K562 (cell line): ENCODE results near the gene TCIRG1. TPM values are rescaled to one million over a fixed set of nuclear protein-coding genes. Genes with fewer than 3 reads are reported as not detected.

ENCODE experiments used
- ATAC-seq: fragments of 200-7000 bp; cut with Tn5 transposase; 3 replicates; pipeline ENCODE4 v1.9.1; 2020; ENCODE audit warnings: moderate library complexity
- BruUV-seq: library from RNA; stranded (reverse); fragments of 400-500 nt; replicated peaks from 2 replicates; lab custom pipeline; 2021; lab: Mats Ljungman, UMichigan
- CTCF ChIA-PET: fragments of 300-600 bp; formaldehyde crosslinking; extraction: SDS; loops from one replicate; lab custom pipeline; 2021; ENCODE audit warnings: low intra/inter-chr PET ratio; lab: Yijun Ruan, JAX
- POLR2A ChIA-PET: fragments of 300-600, 350-650 bp; sonication (Branson Sonifier 250); formaldehyde crosslinking; extraction: SDS; loops from one replicate; lab custom pipeline; 2021; ENCODE audit warnings: antibody characterized with exemption, inconsistent platforms; lab: Yijun Ruan, JAX
- DNase-seq, 4 experiments: peaks; one replicate each; pipeline versions ENCODE4 v3.0.0 to v3.0.0-alpha.2; 2011 to 2018; ENCODE audit warnings: low spot score in 3 of 4, mixed read lengths in 3 of 4; ENCODE audit errors: extremely low read depth in 1 of 4
- FAIRE-seq: peaks from 2 replicates; lab custom pipeline; 2011; peaks lifted over from hg19 to GRCh38; lab: Jason Lieb, UNC
- H2AFZ ChIP-seq: 2 replicates; pipeline ENCODE4 v1.6.0; 2011; ENCODE audit warnings: low read depth, low read length, control low read depth, inconsistent platforms
- H3K27ac ChIP-seq: fragments of 200-600 bp; 3 replicates; pipeline ENCODE4 v1.8.0; 2011; ENCODE audit warnings: low read depth, mild to moderate bottlenecking, control low read depth, inconsistent platforms, low read length, moderate library complexity, mixed read lengths; ENCODE audit errors: extremely low read depth
- H3K27me3 ChIP-seq, 2 experiments: fragments of 300-600 bp in 1 of 2; 2 replicates in 1 of 2; 3 replicates in 1 of 2; pipeline versions ENCODE4 v1.6.0 to v1.8.0; 2011; ENCODE audit warnings: inconsistent platforms in 2 of 2, low read length in 2 of 2, mild to moderate bottlenecking in 1 of 2, mixed read lengths in 1 of 2, moderate library complexity in 1 of 2; ENCODE audit not compliant: control insufficient read depth in 2 of 2, insufficient read depth in 2 of 2
- H3K36me3 ChIP-seq: fragments of 300-600 bp; 3 replicates; pipeline ENCODE4 v1.8.0; 2011; ENCODE audit warnings: mild to moderate bottlenecking, low read length, inconsistent platforms; ENCODE audit not compliant: control insufficient read depth, insufficient read depth
- H3K4me1 ChIP-seq, 2 experiments: fragments of 200-600 bp in 1 of 2; replicated peaks in 1 of 2; 2 replicates in 1 of 2; 3 replicates in 1 of 2; pipeline versions ENCODE4 v1.5.1 to v1.8.0; 2011; ENCODE audit warnings: inconsistent platforms in 2 of 2, low read length in 2 of 2, mild to moderate bottlenecking in 1 of 2, mixed read lengths in 1 of 2, moderate library complexity in 1 of 2; ENCODE audit not compliant: control insufficient read depth in 2 of 2, insufficient read depth in 2 of 2
- H3K4me2 ChIP-seq: 2 replicates; pipeline ENCODE4 v1.6.1; 2011; ENCODE audit warnings: low read length, control low read depth, inconsistent platforms, mixed read lengths; ENCODE audit not compliant: insufficient read depth
- H3K4me3 ChIP-seq: fragments of 200-600 bp; sonication (generic), shearing (Covaris generic); 2 replicates; pipeline ENCODE4 v1.5.1; 2016; ENCODE audit warnings: control low read depth, inconsistent platforms
- H3K79me2 ChIP-seq: fragments of 200-600 bp; 3 replicates; pipeline ENCODE4 v1.8.0; 2011; ENCODE audit warnings: low read length, inconsistent platforms; ENCODE audit not compliant: control insufficient read depth, insufficient read depth
- H3K9ac ChIP-seq, 2 experiments: 2 replicates each; pipeline versions ENCODE4 v1.6.0 to v1.6.1; 2011; ENCODE audit warnings: low read depth in 2 of 2, low read length in 2 of 2, control low read depth in 1 of 2, inconsistent platforms in 1 of 2, mild to moderate bottlenecking in 1 of 2, mixed read lengths in 1 of 2; ENCODE audit not compliant: insufficient read depth in 1 of 2
- H3K9me1 ChIP-seq: one replicate; pipeline ENCODE4 v1.6.0; 2011; ENCODE audit warnings: inconsistent platforms, mild to moderate bottlenecking, low read length, moderate library complexity; ENCODE audit not compliant: control insufficient read depth, insufficient read depth
- H3K9me3 ChIP-seq: replicated peaks from 2 replicates; pipeline ENCODE4 v1.5.1; 2011; ENCODE audit warnings: low read depth, low read length, inconsistent platforms; ENCODE audit not compliant: control insufficient read depth, insufficient read depth
- H4K20me1 ChIP-seq: replicated peaks from 2 replicates; pipeline ENCODE4 v1.6.1; 2011; ENCODE audit warnings: low read length, inconsistent platforms, mixed read lengths; ENCODE audit not compliant: control insufficient read depth, insufficient read depth
- CC2D1A ChIP-seq: fragments of 450-650 bp; IDR thresholded peaks from 2 replicates; pipeline ENCODE4 v1.6.1; 2017; ENCODE audit warnings: mild to moderate bottlenecking
- GABPA ChIP-seq: fragments of 200-800 bp; sonication (Bioruptor generic); conservative IDR thresholded peaks from 2 replicates; pipeline ENCODE4 v1.6.1; 2016; ENCODE audit warnings: low read depth, missing genetic modification characterization, missing compliant biosample characterization
- MCM5 ChIP-seq: fragments of 450-650 bp; IDR thresholded peaks from 2 replicates; pipeline ENCODE4 v1.6.1; 2016; ENCODE audit warnings: low read depth
- NFIX ChIP-seq: fragments of 250-450 bp; sonication (Bioruptor Pico); IDR thresholded peaks from 2 replicates; pipeline ENCODE4 v1.4.0; 2020; ENCODE audit warnings: low read depth, mild to moderate bottlenecking, moderate library complexity
- NR0B1 ChIP-seq: fragments of 450-650 bp; IDR thresholded peaks from one replicate; pipeline ENCODE4 v1.6.1; 2018; ENCODE audit warnings: mild to moderate bottlenecking, moderate library complexity; ENCODE audit not compliant: partially characterized antibody
- NR4A1 ChIP-seq, 2 experiments: fragments of 250-450 bp in 1 of 2; fragments of 450-650 bp in 1 of 2; sonication (Bioruptor Pico) in 1 of 2; IDR thresholded peaks; 2 replicates each; pipeline versions ENCODE4 v1.4.0 to v1.6.1; 2016 to 2020; ENCODE audit warnings: mild to moderate bottlenecking in 2 of 2, missing compliant biosample characterization in 1 of 2, missing genetic modification characterization in 1 of 2, moderate library complexity in 1 of 2
- PHF20 ChIP-seq: fragments of 450-650 bp; IDR thresholded peaks from 2 replicates; pipeline ENCODE4 v1.6.1; 2018; ENCODE audit not compliant: partially characterized antibody
- POLR2A ChIP-seq: fragments of 450-650 bp; conservative IDR thresholded peaks from 2 replicates; pipeline ENCODE4 v1.6.1; 2016
- RFX7 ChIP-seq: fragments of 250-450 bp; sonication (Bioruptor Pico); IDR thresholded peaks from 2 replicates; pipeline ENCODE4 v1.5.1; 2021; ENCODE audit warnings: mild to moderate bottlenecking
- RUNX1 ChIP-seq: sonication (generic); IDR thresholded peaks from 2 replicates; pipeline ENCODE4 v1.6.1; 2016; ENCODE audit warnings: antibody characterized with exemption, low read depth
- SMAD3 ChIP-seq: fragments of 450-650 bp; formaldehyde crosslinking; conservative IDR thresholded peaks from 2 replicates; pipeline ENCODE4 v1.4.0; 2020; ENCODE audit warnings: mild to moderate bottlenecking
- ZKSCAN8 ChIP-seq: fragments of 200-800 bp; sonication (Bioruptor generic); IDR thresholded peaks from 2 replicates; pipeline ENCODE4 v1.6.1; 2016; ENCODE audit warnings: missing genetic modification characterization, missing compliant biosample characterization
- ZNF644 ChIP-seq: fragments of 200-800 bp; sonication (Bioruptor generic); IDR thresholded peaks from 2 replicates; pipeline ENCODE4 v1.6.1; 2016; ENCODE audit warnings: low read depth, missing genetic modification characterization, missing compliant biosample characterization
- ZNF668 ChIP-seq: fragments of 250-450 bp; sonication (Bioruptor Pico); IDR thresholded peaks from 2 replicates; pipeline ENCODE4 v1.8.0; 2022; ENCODE audit warnings: mild to moderate bottlenecking, inconsistent platforms
- WGBS: fragments of 100-300 bp; shearing (Covaris generic); methylation state at CpG from one replicate; pipeline ENCODE4 v1.1.6; 2016; ENCODE audit warnings: low coverage, mixed read lengths; ENCODE audit not compliant: insufficient coverage; ENCODE audit errors: missing lambda C conversion rate; 5-methylcytosine and 5-hydroxymethylcytosine counted together
- in situ Hi-C: fragments of 300-500 bp; cut with MboI; formaldehyde crosslinking; loops from 4 replicates; pipeline ENCODE4 v1.15.0; 2018; ENCODE audit warnings: inconsistent platforms, mixed read lengths
- intact Hi-C: fragments of 100-400 bp; cut with micrococcal nuclease; formaldehyde crosslinking; loops from 2 replicates; pipeline ENCODE4 v1.14.2; 2022
- polyA plus RNA-seq, 8 experiments: library from polyadenylated mRNA; depleted of rRNA in 4 of 8; stranded (reverse) in 5 of 8; unstranded in 3 of 8; fragments of >200 nt; fragmentation: Nextera tagmentation in 2 of 8; fragmentation: Illumina TruSeq in 1 of 8; extraction: Ambion mirVana in 2 of 8; extraction: Trizol in 1 of 8; gene quantifications; 2 replicates each; pipeline versions ENCODE4 v1.2.1 to v1.2.3, GENCODE V29; 2011 to 2014; ENCODE audit warnings: inconsistent platforms in 1 of 8, missing spikeins in 1 of 8
- total RNA-seq, 7 experiments: library from RNA; depleted of rRNA in 6 of 7; stranded (reverse); fragments of >200 nt in 6 of 7; fragmentation: Illumina TruSeq in 2 of 7; extraction: Trizol in 2 of 7; gene quantifications; 2 replicates each; pipeline versions ENCODE4 v1.2.1 to v1.2.3, GENCODE V29; 2011 to 2021; ENCODE audit warnings: low replicate concordance in 1 of 7

The TCIRG1 gene
- total and polyA plus RNA-seq, 9 of the 15 experiments (the other 6 are each of a cell fraction or from before 2014, with no cell fraction given), result 0.49 to 143 (median 24.4) TPM

- TF ChIP-seq NR0B1, result no peak
- TF ChIP-seq, all 486 proteins: peak for 3
Observed at GRCh38 chr11:68050371-68050841, 11.6 kb downstream of the TCIRG1 start (continued).

DNA sequence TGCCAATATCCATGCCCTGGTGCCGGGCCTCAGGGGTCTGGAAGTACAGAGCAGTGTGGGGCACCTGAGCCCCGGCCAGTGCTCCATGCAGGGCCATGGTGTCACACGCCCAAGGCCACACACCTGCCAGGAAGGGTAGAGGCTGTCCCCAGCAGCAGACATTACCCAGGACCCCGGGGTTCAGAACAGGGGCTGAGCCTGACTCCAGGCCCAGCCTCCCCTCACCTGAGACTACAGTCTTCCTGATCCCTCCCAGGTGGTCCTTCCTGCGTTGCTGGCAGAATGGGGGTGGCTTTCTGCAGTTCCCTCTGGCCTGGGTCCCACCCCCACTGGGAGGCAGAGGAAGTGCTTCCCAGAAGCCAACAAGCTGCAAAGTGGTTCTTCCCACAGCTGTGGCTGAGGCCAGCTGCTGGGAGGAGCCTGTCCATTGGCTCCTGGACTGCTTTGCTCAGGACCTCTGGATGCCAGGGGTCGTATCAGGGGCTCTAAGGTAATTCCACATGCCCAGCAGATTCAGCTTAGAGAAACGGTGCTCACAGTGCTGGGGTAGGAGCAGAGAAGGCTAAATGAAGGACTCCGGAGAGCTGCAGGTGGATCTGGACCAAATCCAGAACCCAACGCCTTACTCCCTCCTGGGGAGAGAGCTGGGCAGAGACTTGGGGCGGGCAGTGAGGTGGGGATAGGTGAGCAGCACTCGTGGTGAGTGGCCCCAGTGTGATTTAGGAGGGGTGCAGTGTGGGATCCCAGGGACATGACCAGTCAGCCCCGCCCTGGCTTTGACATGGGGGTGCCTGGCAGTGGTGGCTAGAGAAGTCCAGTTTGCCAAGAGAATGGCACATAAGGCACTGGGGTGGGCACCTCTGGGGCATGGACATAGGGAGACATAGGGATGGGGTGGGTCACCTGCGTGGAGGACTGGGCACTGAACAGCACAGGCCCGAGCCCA, 12.6 kb downstream of the TCIRG1 start:
- peak overlapping the region in 1 of 2 experiments; percentile 46; a peak in 2 of 4 replicates for H3K9ac ChIP-seq
- DNase-seq, result no peak
- CTCF ChIA-PET, result no interaction called here
- no peak for TF ChIP-seq RUNX1
- peak; percentile 32; the same call in 1 of the 2 replicates for TF ChIP-seq POLR2A
- no peak for TF ChIP-seq NFIX (CRISPR knock-in tag)
- no peak for TF ChIP-seq ZKSCAN8 (CRISPR knock-in tag)
- TF ChIP-seq ZNF668 (CRISPR knock-in tag), result no peak
- no peak for TF ChIP-seq PHF20
- no peak for TF ChIP-seq RFX7 (CRISPR knock-in tag)
- TF ChIP-seq CC2D1A, result no peak
- no peak for TF ChIP-seq ZNF644
- no peak for TF ChIP-seq NR4A1 (CRISPR knock-in tag; IDR thresholded peaks at IDR 0.05)
- TF ChIP-seq NR4A1 (tag; IDR thresholded peaks at IDR 0.05), result no peak
- TF ChIP-seq GABPA (tag), result no peak
- TF ChIP-seq MCM5, result no peak
- no peak for TF ChIP-seq SMAD3 (CRISPR knock-in tag)

More for the DNA sequence above, 12.6 kb downstream of the TCIRG1 start:
- POLR2A ChIA-PET, result interaction anchor here (0.6 to 4.8 kb wide), 5 partner anchors 10 to 105 kb away, joined by 3 to 55 read pairs (median 3); partner anchors contain the start of gene TCIRG1
- intact Hi-C loops (no loop called here), in situ Hi-C loops (no loop called here)
- H3K4me2 ChIP-seq, result no peak overlapping the region
- H3K27ac ChIP-seq, result no peak overlapping the region
- no peak overlapping the region for H2AFZ ChIP-seq
- no peak for ATAC-seq
- peaks cover 72% of the 10 kb centered on the region; the same call in 2 of the 3 replicates for H3K36me3 ChIP-seq
- H3K9me3 ChIP-seq, result no peaks in the 10 kb centered on the region
- FAIRE-seq, result no peak
- H3K4me1 ChIP-seq, result peaks cover 0 to 26% of the 10 kb centered on the region in 2 experiments; a peak in 1 of 5 replicates
- BruUV-seq, result no TSS peak
- H4K20me1 ChIP-seq, result no peaks in the 10 kb centered on the region; the same call in 1 of the 2 replicates
- no peaks in the 10 kb centered on the region for H3K79me2 ChIP-seq
- H3K9me1 ChIP-seq, result no peaks in the 10 kb centered on the region
- 82% methylated on average over 13 of the region's 14 CpGs for WGBS
- no peaks in the 10 kb centered on the region for H3K27me3 ChIP-seq
- no peak overlapping the region for H3K4me3 ChIP-seq
